ENCODE measurements around the gene CSRP2. TPM values are rescaled to one million over a fixed set of nuclear protein-coding genes. Genes with fewer than 3 reads are reported as not detected.
A peak's percentile ranks its signal among the peaks of the same experiment; 100 is the strongest.

The CSRP2 gene
- total and polyA plus RNA-seq, 5 donors, result 5.0 to 24.0 (median 6.1) TPM

DNA sequence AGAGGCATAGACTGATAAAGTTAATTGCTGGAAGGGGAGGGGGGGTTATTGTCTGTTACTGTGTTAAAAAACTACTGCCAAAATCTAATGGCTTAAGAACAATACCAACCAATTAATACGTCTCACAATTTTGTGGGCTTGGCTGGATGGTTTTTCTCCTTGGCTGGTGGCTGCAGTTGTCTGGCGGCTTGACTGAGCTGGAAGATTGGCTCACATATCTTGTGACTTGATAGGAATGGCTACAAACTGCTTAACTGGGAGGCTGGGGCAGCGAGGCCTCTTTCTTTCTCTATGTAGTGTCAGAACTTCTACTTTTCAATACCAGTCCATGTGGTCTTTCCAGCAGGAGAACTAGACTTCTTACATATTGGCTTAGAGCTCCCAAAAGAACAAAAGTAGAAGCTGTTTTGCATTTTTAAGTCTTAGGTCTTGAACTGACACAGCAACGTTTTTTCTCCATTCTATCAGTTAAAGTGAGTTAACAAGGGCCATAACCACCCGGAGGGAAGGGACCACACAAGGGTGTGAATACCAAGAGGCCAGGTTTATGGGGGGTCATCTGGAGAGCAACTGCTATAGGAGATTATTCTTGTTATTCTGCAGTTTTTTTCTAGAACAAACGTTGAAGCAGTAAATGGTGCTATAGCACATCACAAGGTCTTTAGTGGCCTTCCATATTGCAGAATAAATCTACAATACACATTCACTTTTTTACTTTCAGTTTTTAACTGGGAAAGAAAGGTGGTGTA lies 68.0 kb downstream of the CSRP2 start:
- no peak overlapping the region for H3K27ac ChIP-seq (ENCODE audit: low read length)
- no peaks in the 10 kb centered on the region for H3K4me1 ChIP-seq (ENCODE audit: control insufficient read depth, insufficient read depth, low read length)
- no peaks in the 10 kb centered on the region for H3K27me3 ChIP-seq (ENCODE audit: control insufficient read depth, insufficient read depth)
- intact Hi-C loops (cut with DNase I), result no loop called here
- no peaks in the 10 kb centered on the region for H3K9me3 ChIP-seq (ENCODE audit: control insufficient read depth, low read length)
- ATAC-seq (peak in 1 of 2 donors; percentile 43), DNase-seq (peak in 1 of 3 donors; percentile 57)
- H3K4me3 ChIP-seq (ENCODE audit: low read length), result no peak overlapping the region
- WGBS, result 43% methylated on average over 6 of the region's 6 CpGs

Other genes starting within 250 kb of the CSRP2 start
- 10 to 100 TPM; 22.1 to 30.4 (median 24.4) TPM for gene ZDHHC17, start 114.9 kb downstream of the CSRP2 start, total RNA-seq
- 11.7 TPM for gene ZDHHC17, start 114.9 kb downstream of the CSRP2 start, polyA plus RNA-seq
- under 1 TPM; 0.24 to 0.94 (median 0.39) TPM for gene E2F7, start 186.6 kb upstream of the CSRP2 start, total RNA-seq
- gene E2F7, start 186.6 kb upstream of the CSRP2 start, polyA plus RNA-seq, result 0.09 TPM

Measured in right cardiac atrium (tissue), 5 donors.